Stomach (tissue), 4 donors: ENCODE data around the gene OR5M10.

Source experiments
- POLR2A ChIP-seq, 4 donors: fragments of 450-650 bp; IDR thresholded peaks; one replicate each; pipeline ENCODE4 v1.6.1; 2016; ENCODE audit warnings: antibody characterized with exemption in 4 of 4, control low read depth in 2 of 4, mild to moderate bottlenecking in 1 of 4, moderate library complexity in 1 of 4
- TF ChIP-seq, protein P1 (sequence below), 7 experiments: fragments of 450-650 bp in 4 of 7; fragments of 200-600 bp in 3 of 7; sonication (generic) in 3 of 7; IDR thresholded peaks; one replicate each; pipeline ENCODE4 v1.5.1; 2016 to 2019; ENCODE audit warnings: antibody characterized with exemption in 7 of 7, control low read depth in 2 of 7, mild to moderate bottlenecking in 1 of 7

DNA sequence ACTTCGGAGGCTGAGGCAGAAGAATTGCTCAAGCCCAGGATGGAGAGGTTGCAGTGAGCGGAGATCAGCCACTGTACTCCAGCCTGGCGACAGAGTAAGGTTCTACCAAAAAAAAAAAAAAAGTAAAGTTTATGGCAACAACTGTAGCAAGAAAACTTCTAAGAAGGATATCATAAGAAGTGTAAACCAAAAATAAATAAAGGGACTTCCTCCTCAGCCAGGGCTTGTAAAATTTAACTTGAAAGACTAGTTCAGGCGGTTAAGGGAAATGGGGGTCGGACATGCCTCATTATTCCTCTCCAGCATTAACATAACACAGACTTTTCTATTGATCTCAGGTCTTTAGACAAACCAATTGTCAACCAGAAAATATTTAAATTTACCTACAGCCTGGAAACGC is 32.0 kb downstream of the OR5M10 start:
- TF ChIP-seq, protein P1, sequence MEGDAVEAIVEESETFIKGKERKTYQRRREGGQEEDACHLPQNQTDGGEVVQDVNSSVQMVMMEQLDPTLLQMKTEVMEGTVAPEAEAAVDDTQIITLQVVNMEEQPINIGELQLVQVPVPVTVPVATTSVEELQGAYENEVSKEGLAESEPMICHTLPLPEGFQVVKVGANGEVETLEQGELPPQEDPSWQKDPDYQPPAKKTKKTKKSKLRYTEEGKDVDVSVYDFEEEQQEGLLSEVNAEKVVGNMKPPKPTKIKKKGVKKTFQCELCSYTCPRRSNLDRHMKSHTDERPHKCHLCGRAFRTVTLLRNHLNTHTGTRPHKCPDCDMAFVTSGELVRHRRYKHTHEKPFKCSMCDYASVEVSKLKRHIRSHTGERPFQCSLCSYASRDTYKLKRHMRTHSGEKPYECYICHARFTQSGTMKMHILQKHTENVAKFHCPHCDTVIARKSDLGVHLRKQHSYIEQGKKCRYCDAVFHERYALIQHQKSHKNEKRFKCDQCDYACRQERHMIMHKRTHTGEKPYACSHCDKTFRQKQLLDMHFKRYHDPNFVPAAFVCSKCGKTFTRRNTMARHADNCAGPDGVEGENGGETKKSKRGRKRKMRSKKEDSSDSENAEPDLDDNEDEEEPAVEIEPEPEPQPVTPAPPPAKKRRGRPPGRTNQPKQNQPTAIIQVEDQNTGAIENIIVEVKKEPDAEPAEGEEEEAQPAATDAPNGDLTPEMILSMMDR (IDR thresholded peaks at IDR 0.05), result no peak
- TF ChIP-seq POLR2A (IDR thresholded peaks at IDR 0.05), result no peak
